Measurements from ENCODE around the gene FAM118A.

The FAM118A gene

DNA sequence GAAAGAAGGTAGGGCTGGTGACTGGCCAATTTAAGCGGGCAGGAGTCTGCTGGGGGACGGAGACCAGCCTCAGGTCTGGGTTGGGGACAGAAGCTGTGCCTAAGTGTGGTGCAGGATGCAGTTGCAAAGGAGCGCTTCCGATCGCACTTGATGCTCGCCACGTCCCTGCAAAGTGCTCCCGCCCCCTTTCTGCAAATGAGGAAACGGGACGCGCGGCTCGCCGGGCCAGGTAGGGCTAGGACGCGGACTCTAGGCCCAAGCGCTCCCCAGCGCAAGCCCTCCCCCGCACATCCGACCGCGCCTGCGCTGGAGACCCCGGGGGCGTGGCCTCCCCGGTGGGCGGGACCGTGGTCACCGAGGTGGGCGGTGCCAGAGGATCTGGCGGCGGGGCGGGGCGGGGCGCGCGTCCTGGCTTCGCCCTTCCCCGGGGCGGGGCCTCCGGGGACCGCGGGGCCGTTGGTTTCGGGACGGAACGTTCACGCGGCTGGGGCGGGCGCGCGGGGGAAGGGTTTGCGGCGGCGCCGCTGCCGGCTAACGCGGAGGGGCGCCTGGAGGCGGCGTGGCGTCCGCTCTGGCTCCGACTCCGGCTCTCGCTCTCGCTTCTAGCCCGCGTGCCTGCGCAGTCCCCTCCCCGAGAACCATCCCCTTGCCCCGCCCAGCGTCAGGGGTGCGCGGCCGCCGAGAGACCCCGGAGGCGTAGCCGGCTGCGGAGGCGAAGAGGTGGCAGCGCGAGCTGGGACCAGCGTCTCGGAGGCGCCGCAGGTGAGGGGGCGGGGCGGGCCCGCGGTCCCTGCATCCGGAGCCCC is at the start of gene FAM118A:
FAM118A (plus strand) TSS at position 513 of the 806 bp plus-strand sequence. CDS start 12,446 bp downstream, outside the sequence.
- TF ChIP-seq GATA3 (IDR thresholded peaks at IDR 0.05; ENCODE audit: low read depth, low read length) (no peak), GATA2 (IDR thresholded peaks at IDR 0.05; ENCODE audit: low read depth, low read length) (no peak; the same call in 1 of the 2 replicates)

DNA sequence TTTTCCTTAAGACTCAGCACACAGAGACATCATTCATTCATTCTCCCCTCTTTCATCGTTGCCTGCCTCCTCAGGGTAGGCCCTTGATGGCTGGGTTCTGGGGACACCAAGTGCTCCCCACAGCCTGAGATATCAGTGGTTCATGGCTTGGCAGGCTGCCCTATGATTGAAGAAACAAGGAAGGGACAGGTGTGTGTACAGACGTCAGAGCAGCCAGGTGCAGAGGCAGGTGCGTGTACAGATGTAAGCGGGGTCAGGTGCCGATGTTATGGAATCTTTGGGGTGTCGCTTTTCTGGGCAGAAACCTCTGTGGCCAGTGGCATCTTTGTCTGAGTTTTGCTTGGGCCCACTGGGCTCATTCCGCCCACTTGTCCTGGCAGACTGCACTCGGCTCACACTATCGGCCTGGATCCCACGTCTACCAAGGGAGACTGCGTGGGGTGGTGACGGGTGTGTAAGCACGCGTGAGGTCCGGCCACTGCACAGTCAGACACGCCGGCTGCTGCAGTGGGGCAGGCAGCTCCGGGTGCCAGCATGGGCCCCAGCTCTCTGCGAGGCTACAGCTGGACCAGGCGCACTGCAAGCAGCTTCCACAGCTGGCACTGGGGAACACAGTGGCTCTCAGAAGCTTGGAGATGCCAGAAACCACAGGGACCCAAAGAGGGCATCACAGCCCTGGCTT is 48.2 kb upstream of the FAM118A start:
- TF ChIP-seq GATA3 (IDR thresholded peaks at IDR 0.05; ENCODE audit: low read depth, low read length) (no peak), GATA2 (IDR thresholded peaks at IDR 0.05; ENCODE audit: low read depth, low read length) (no peak)

DNA sequence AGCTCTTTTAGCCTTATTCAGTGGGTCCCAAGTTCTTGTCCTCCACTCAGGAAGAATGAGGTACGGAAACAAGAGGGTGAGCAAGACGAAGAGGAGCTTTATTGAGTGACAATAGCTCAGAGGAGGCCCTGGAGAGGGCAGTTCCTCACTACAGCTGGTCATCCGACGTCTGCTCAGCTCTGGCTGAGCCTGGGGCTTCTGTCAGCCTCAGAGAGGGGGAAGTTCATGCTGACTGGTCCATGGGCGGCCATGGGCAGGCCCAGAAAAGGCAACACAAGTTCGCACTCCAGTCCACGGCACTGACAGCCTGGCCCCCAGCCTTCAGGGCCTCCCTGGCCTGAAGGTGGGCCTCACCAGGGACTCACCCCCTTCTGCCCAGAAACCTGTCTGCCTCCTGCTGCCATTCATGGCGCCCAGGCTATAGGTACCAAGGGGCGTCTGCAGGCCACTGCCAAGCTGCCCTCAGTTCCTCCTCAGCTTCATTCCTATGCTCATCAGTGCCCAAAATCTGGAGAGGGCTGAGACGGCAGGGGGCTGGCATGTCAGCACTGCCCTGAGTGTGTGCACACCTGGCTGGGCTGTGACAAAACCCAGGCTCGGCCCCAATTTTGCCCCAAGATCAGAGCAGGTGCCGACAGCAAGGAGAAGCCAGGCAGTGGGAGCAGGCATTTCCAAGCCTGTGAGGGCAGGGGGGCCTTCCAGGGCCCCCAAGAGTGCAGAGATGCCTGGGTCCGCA is 47.4 kb upstream of the FAM118A start:
- no peak for TF ChIP-seq GATA3 (IDR thresholded peaks at IDR 0.05; ENCODE audit: low read depth, low read length)
- TF ChIP-seq GATA2 (IDR thresholded peaks at IDR 0.05; ENCODE audit: low read depth, low read length) = no peak

DNA sequence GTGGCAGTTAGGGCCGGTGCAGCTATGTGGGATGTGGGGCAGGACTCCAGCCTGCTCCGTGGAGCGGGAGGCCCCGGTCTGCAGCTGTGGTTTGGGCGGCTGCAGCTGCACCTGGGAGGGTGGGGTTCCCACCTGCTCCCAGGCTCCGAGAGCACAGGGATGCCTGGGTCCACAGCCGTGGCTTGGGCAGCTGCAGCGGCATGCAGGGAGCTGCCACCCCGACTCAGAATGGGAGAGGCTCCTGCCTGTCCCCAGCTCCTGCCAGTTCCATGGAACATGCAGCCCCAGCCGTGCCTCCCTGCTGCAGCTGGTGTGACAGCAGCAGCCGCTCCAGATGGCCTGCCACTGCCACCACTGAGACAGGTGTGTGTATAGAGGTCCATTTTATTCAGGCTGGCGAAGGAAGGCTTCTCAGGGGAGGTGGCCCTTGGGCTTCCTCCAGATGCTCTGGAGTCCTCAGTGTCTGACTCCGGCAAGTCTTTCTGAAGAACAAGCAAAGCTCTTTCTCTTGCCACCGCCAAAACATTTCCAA is 46.7 kb upstream of the FAM118A start:
- TF ChIP-seq GATA3 (IDR thresholded peaks at IDR 0.05; ENCODE audit: low read depth, low read length) (no peak), GATA2 (IDR thresholded peaks at IDR 0.05; ENCODE audit: low read depth, low read length) (no peak)

DNA sequence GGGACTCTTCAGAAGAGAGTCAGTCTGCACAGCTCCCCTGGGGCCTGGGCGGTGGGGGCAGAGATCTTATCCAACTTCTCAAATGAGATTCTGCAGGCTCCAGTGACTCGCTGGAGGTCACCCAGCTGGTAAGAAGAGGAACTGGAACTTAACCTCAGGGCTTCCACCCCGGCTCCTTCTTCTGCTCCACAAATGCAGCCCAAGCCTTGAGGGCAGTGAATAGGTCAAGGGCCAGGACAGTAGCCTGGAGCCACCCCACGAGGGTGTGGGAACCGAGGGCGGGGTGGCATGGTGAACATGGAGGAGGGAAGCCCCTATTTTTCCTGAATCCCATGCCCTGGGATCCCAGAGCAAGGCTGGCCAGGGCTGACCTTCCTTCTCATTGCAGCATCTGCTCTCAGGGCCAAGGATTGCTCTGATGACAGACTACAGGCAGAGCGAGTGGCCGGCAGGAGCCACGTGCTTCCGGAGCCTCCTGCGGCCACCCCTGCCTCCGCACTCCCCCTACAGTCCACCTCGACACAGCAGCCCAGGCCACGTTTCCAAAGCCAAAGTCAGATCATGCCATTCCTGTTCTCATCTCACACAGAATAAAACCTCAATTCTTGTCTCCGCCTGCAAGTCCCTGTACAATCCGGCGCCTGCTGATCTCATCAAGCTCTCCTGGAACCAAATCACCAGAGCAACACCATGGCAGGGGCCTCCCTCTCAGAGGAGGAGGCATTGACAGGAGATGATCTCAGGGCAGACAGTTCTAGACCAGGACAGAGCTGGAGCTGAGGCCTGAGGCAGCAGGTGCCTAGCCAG is 46.1 kb upstream of the FAM118A start:
- TF ChIP-seq GATA3 (IDR thresholded peaks at IDR 0.05; ENCODE audit: low read depth, low read length) (no peak), GATA2 (IDR thresholded peaks at IDR 0.05; ENCODE audit: low read depth, low read length) (peak; percentile 65)

DNA sequence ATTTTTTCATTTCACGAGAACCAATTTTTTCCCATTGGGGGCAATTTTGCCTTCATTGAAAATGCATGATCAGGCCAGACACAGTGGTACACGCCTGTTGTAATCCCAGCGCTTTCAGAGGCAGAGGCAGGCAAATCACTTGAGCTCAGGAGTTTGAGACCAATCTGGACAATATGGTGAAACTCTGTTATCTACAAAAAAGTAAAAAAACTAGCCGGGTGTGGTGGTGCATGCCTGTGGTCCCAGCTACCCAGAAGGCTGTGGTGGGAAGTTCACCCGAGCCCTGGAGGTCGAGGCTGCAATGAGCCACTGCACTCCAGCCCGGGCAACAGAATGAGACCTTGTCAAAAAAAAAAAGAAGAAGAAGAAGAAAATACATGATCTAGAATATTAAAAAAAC is 44.2 kb upstream of the FAM118A start:
- TF ChIP-seq GATA2 (IDR thresholded peaks at IDR 0.05; ENCODE audit: low read depth, low read length) (no peak), GATA3 (IDR thresholded peaks at IDR 0.05; ENCODE audit: low read depth, low read length) (no peak)

DNA sequence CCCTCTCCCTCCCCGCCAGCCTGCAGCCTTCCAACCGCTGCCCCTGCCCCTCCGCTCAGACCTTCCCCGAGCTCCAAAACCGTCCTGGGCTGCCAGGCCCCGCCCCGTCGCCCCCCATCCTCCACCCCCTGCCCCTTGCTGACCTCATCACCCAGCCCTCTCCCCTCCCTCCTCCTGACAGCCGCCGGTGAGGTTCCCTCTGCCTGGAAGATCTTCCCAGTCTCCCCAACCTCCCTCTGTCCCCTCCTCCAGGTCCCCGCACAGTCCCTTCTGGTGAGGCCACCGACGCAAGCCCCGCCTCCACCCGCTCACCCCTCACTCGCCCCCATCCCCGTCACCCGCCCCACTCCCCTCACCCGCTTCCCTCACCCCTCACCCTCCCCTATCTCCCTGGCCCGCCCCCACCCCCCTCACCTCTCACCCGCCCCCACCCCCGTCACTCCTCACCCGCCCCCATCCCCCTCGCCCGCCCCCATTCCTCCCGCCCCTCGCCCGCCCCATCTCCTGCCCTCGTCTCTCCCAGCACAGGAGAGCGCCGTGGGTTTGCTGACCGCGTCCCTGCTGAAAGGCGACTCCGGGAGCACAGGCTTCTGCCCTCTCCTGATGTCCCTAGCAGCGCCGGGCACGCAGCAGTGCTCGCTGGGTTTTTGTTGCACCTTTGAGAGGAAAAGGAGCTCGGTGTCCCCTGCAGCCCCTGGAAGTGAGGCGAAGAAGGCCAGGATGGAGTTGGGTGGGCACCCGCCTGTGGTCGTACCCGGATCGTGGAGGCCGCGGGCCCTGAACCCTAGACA is 41.4 kb upstream of the FAM118A start:
- TF ChIP-seq GATA2 (IDR thresholded peaks at IDR 0.05; ENCODE audit: low read depth, low read length) (no peak), GATA3 (IDR thresholded peaks at IDR 0.05; ENCODE audit: low read depth, low read length) (no peak)

DNA sequence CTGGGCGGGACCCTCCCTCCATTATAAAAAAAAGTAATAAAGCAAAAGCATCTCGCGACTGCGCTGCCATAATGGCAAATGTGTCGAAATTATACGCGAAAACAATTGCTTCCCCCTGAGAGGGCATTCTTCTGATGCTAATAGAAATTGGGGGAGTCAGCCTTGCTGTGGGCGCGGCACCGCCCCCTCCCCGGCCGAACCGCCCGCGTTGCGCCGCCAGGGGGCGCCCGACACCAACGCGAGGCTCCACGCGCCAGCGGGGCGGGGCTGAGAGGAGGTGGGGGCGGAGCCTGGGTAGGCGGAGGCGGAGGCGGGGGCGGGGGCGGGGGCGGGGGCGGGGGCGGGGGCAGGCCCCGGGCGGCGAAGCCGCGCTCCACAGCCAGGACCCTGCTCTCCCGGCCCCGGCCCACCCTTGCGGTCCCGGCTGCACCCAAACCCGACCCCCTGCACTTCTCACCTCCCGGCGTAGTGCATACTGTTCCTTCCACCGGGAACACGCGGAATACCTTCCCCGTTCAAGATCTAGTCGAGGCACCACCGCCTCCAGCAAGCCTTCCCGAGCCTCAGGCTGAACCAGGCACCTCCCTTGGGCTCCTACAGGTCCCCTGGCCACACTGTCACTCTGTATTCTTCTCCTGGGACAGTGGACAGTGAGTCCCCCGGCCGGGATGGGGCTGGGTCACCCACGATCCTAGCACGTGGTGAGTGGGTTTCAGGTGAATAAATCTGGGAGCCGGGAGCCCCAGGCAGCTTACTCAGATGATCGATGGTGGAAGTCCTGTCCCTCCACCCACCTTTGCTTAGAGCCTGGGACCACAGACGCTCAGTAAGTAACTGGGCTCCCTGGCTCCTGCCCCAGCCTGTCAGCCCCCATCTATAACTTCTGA is 40.5 kb upstream of the FAM118A start:
- TF ChIP-seq GATA2 (IDR thresholded peaks at IDR 0.05; ENCODE audit: low read depth, low read length) = no peak

DNA sequence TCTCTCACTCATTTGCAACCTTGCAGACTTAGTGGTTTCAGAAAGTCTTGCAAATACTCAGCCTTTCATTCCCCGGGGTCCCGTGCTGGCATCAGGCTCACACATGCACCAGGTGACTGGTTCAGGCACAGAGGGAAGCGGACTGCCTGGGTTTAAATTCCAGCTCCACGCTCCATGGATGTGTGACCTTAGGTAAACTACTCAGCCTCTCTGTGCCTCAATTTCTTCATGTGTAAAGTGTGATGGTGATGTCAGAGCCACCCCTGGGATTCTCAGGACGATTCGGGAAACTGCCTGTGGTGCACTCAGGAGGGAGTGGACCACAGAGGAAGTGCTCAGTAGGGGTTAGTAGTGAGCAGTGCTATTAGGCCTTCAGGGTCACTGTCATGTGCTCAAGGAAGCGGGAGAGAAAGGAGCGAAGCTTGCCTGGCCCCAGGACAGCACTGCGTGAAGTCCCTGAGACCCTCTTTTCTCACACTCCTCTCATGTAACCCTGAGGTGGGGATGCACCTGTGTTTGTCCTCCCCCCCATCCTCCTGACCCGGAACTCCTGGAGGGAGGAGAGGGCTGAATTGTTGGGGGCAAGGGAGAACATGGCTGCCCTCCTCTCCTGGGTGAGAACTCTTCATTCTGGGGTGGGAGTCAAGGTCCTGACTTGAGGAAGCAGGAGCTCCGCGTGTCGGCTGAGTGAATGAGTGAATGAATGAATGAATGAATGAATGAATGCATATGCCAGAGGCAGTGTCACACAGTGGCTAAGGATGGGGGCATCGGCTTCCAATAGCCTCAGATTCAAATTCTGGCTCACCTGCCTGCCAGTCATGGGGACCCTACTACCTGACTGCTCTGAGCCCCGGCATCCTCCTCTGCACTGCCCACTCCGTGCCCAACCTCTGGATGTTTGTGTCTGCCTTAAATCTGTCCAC is 39.4 kb upstream of the FAM118A start:
- TF ChIP-seq GATA3 (IDR thresholded peaks at IDR 0.05; ENCODE audit: low read depth, low read length) (no peak), GATA2 (IDR thresholded peaks at IDR 0.05; ENCODE audit: low read depth, low read length) (no peak)

DNA sequence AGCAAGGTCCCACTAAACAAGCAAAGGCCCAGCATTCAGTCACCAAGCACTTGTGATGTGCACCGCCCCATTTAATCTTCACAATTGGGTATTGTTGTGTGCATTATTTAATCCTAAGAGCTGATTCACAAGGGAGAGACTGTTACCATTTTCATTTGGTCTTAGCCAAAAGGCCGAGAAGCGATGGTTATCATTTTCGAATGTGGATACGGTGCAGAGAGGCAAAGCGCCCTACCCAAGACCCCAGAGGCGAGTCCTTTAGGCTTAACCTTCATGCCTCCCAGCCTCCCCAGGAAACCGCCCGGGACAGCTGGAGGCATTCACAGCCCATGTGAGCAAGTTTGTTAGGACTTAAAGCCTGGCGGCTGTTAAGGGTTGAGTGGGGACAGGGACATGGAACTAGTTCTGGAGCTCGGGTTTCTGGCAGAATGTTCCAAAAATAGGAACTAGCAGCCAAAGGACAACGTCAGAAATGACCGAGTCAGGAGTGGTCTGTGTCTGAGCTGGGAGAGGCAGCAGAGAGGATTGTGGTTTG is 38.0 kb upstream of the FAM118A start:
- no peak for TF ChIP-seq GATA3 (IDR thresholded peaks at IDR 0.05; ENCODE audit: low read depth, low read length)
- TF ChIP-seq GATA2 (IDR thresholded peaks at IDR 0.05; ENCODE audit: low read depth, low read length) = no peak

DNA sequence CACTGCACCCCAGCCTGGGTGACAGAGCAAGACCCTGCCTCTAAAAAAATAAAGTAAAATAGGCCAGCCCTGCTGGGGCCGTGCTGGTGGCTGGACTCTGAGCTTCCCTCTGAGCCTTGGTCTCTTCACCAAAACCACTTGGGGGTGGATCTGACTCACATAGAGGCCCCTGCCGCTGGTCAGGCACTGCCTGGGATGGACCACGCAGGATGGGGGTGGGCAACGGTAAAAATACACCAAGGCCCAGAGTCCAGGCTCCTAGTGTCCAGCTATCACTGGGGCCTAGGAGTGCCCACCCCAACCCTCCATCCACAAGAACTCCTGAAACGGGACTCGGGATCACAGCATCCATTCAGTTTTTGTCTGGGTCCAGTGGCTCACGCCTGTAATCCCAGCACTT is 37.2 kb upstream of the FAM118A start:
- TF ChIP-seq GATA3 (IDR thresholded peaks at IDR 0.05; ENCODE audit: low read depth, low read length) (no peak), GATA2 (IDR thresholded peaks at IDR 0.05; ENCODE audit: low read depth, low read length) (no peak)

Measured in SH-SY5Y (cell line).